Upper lobe of right lung (tissue), 1 donor: ENCODE data around the gene SEL1L2. TPM values are rescaled to one million over a fixed set of nuclear protein-coding genes. Genes with fewer than 3 reads are reported as not detected.

Experiments
- ATAC-seq: fragments of 200-7000 bp; cut with Tn5 transposase; one replicate; pipeline ENCODE4 v1.9.1; 2020; ENCODE audit warnings: mild to moderate bottlenecking, moderate library complexity
- DNase-seq: peaks from one replicate; pipeline ENCODE4 v3.0.0-alpha.2; 2020
- H3K27ac ChIP-seq: fragments of 200-600 bp; one replicate; pipeline ENCODE4 v1.8.0; 2022
- H3K27me3 ChIP-seq: fragments of 200-600 bp; one replicate; pipeline ENCODE4 v1.8.0; 2022; ENCODE audit warnings: mild to moderate bottlenecking
- H3K36me3 ChIP-seq: fragments of 200-600 bp; one replicate; pipeline ENCODE4 v1.8.0; 2022
- H3K4me1 ChIP-seq: fragments of 200-600 bp; one replicate; pipeline ENCODE4 v1.8.0; 2022
- H3K4me3 ChIP-seq: fragments of 200-600 bp; one replicate; pipeline ENCODE4 v1.8.0; 2022; ENCODE audit warnings: mild to moderate bottlenecking
- H3K9me3 ChIP-seq: fragments of 200-600 bp; one replicate; pipeline ENCODE4 v1.8.0; 2022
- CTCF ChIP-seq: fragments of 200-600 bp; IDR thresholded peaks from one replicate; pipeline ENCODE4 v1.8.0; 2022; ENCODE audit warnings: antibody characterized with exemption
- intact Hi-C: fragments of 100-400 bp; cut with DNase I; formaldehyde crosslinking; loops from one replicate; pipeline ENCODE4 v1.11.0; 2022
- total RNA-seq: library from RNA; stranded (reverse); fragmentation: NEBNext Ultra II Directional; extraction: Animal tissue kit (Norgen Biotek cat#: 25700); gene quantifications from one replicate; pipeline ENCODE4 v1.2.1, GENCODE V29; 2021
- donor health status: DM: no; HTN: yes; CAD: no; lungs with severe emphysema.

The SEL1L2 gene
- total RNA-seq, 1 donor from 2014 or later, result not detected

- intact Hi-C loops, result no loop called here
- no peak overlapping the region for H3K4me3 ChIP-seq
- no peak for DNase-seq
- no peaks in the 10 kb centered on the region for H3K36me3 ChIP-seq
- no peak for TF ChIP-seq CTCF
- H3K27ac ChIP-seq, result no peak overlapping the region
- ATAC-seq, result no peak
- no peaks in the 10 kb centered on the region for H3K4me1 ChIP-seq
- H3K27me3 ChIP-seq, result no peaks in the 10 kb centered on the region
- H3K9me3 ChIP-seq, result no peaks in the 10 kb centered on the region
Observed at GRCh38 chr20:13841206-13841605, 149.2 kb downstream of the SEL1L2 start.

- ATAC-seq, result no peak
- intact Hi-C loops, result no loop called here
- Histone ChIP-seq H3K27me3 (no peaks in the 10 kb centered on the region), H3K27ac (no peak overlapping the region), H3K4me1 (no peaks in the 10 kb centered on the region), H3K36me3 (no peaks in the 10 kb centered on the region), H3K4me3 (no peak overlapping the region), H3K9me3 (no peaks in the 10 kb centered on the region)
- DNase-seq, result no peak
- no peak for TF ChIP-seq CTCF
Observed at GRCh38 chr20:13840093-13840465, 150.3 kb downstream of the SEL1L2 start.

GRCh38 chr20:13839421-13840092, 150.9 kb downstream of the SEL1L2 start:
- DNase-seq (no peak), ATAC-seq (peak; percentile 24)
- H3K36me3 ChIP-seq, result no peaks in the 10 kb centered on the region
- TF ChIP-seq CTCF, result no peak
- H3K9me3 ChIP-seq, result no peaks in the 10 kb centered on the region
- no peak overlapping the region for H3K27ac ChIP-seq
- no peaks in the 10 kb centered on the region for H3K4me1 ChIP-seq
- H3K27me3 ChIP-seq, result no peaks in the 10 kb centered on the region
- no peak overlapping the region for H3K4me3 ChIP-seq
- intact Hi-C loops, result no loop called here

- Histone ChIP-seq H3K9me3 (no peaks in the 10 kb centered on the region), H3K4me3 (no peak overlapping the region), H3K36me3 (no peaks in the 10 kb centered on the region), H3K27ac (no peak overlapping the region), H3K27me3 (no peaks in the 10 kb centered on the region), H3K4me1 (no peaks in the 10 kb centered on the region)
- intact Hi-C loops, result no loop called here
- DNase-seq, result no peak
- ATAC-seq, result no peak
- TF ChIP-seq CTCF, result no peak
Observed at GRCh38 chr20:13838664-13839063, 151.8 kb downstream of the SEL1L2 start.

- Histone ChIP-seq H3K36me3 (no peaks in the 10 kb centered on the region), H3K27me3 (no peaks in the 10 kb centered on the region), H3K9me3 (no peaks in the 10 kb centered on the region), H3K27ac (no peak overlapping the region), H3K4me1 (no peaks in the 10 kb centered on the region), H3K4me3 (no peak overlapping the region)
- no peak for ATAC-seq
- intact Hi-C loops, result no loop called here
- TF ChIP-seq CTCF, result no peak
- no peak for DNase-seq
Observed at GRCh38 chr20:13831476-13831875, 158.9 kb downstream of the SEL1L2 start.

GRCh38 chr20:13825465-13825864, 164.9 kb downstream of the SEL1L2 start:
- DNase-seq (no peak), ATAC-seq (no peak)
- no peaks in the 10 kb centered on the region for H3K27me3 ChIP-seq
- intact Hi-C loops, result loop anchor here (10.0 kb wide), 1 partner anchor 229 kb away; no protein-coding TSS in a partner anchor
- H3K4me3 ChIP-seq, result no peak overlapping the region
- H3K4me1 ChIP-seq, result peaks cover 3% of the 10 kb centered on the region
- H3K9me3 ChIP-seq, result no peaks in the 10 kb centered on the region
- TF ChIP-seq CTCF, result no peak
- H3K36me3 ChIP-seq, result no peaks in the 10 kb centered on the region
- H3K27ac ChIP-seq, result no peak overlapping the region
